IPS-NIHi11 (cell line): ENCODE measurements around the gene PDSS2.
"Not testable (repeated sequence)": the region's sequence is repeated elsewhere in the genome, so short reads cannot be mapped to it uniquely, and the experiment has no call there.

Experiments
- DNase-seq: peaks from one replicate; pipeline ENCODE4 v3.0.0; 2012; ENCODE audit warnings: mixed read lengths, low spot score

PDSS2 gene

DNA sequence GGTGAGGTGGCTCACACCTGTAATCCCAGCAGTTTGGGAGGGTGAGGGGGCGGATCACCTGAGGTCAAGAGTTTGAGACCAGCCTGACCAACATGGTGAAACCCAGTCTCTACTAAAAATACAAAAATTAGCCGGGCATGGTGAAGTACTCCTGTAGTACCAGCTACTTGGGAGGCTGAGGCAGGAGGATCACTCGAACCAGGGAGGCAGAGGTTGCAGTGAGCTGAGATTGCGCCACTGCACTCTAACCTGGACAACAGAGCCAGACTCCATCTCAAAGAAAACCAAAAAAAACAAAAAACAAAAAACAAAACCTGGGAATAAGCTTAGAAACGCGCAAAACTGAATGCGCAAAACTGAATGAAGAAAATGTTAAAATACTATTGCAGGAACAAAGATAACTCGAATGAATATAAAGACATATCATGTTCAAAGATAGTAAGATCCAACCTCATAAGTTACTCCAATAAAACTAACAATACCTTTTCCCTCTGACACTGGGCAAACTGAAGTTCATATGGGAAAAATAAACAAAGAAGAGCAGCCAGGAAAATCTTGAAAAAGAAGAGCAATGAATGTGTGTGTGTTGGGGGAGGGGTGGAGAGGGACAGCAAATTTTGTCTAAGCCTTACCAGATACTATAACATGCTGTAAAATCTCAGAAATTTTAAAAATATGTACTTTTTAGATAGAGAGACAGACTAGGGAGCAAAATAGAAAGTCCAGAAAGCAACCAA, 243.0 kb downstream of the PDSS2 start:
- no peak for DNase-seq

DNA sequence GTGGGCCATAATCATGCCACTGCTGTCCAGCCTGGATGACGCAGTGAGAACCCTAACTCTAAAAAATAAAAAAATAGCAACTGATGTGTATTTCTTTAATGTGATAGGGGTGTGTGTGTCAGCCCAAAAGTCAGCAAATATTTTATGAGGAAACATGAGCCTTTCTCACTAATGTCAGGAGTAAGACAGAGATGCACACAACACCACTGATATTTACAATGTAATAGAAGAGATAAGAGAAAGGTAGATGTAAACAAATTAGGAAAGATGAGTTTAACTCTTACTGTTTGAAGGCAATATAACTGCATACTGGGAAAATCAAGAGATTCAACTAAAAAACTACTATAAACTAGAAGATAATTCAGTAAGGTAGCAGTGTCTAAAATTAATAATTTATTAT, 244.0 kb downstream of the PDSS2 start:
- no peak for DNase-seq

GRCh38 chr6:107214655-107215054, 244.7 kb downstream of the PDSS2 start:
- no peak for DNase-seq

DNA sequence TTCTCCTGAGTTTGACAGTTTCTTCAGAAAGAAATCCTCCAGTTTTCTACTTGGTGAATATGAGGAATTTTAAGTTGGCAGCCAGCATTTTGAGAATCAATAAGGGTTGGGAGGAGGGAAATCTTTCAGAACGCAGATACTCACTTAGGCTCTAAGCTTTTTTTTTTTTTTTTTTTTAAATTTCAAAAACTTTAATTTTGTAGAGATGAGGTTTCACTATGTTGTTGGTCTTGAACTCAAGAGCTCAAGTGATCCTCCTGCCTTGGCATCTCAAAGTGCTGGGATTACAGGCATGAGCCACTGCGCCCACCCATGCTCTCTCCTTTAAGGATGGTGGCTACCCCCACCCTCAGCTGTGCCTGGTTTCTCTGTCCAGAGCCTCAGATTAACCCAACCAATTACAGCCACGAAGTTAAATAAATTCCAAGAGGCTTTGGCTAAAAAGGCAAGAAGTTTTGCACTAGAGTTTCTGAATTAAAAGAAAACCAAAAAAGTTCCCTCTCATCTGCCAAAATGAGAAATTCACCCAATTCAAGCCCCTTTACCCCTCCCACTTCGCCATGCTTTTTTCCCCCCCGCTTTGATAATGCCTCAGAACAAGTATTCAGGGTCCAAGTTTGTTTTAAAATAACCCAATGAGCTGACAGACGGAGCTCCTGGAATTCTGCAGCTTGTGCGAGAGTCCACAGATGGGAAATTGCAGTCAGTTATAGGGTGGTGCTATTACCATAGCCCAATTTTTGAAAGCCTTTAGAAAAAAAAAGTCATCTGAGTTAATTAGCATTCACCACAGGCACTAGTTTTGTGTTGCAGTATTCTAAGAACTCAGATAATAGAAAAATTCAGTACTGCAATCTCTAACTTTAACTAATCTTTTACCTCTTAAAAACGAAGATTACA, 249.7 kb downstream of the PDSS2 start:
- no peak for DNase-seq

DNA sequence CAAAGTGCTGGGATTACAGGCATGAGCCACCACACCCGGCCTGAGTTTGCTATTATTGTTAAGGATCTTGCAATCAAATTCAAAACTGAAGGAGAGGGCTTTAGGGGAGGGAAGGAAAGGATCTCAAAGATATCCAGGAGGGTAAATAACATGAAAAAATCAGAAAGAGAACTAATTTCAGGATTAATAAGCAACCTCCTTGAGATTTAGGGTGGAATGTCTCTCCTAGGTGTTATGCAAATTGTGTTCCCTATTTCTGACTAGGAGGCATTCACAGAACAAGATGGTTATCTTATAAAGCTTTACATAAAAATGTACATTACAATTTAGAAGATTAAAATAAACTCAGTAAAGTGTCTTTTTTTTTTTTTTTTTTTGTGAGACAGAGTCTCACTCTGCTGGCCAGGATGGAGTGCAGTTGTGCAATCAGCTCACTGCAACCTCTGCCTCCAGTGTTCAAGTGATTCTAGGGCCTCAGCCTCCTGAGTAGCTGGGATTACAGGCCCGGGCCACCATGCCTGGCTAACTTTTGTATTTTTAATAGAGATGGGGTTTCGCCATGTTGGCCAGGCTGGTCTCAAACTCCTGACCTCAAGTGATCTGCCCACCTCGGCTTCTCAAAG, 252.0 kb downstream of the PDSS2 start:
- DNase-seq = no peak

DNA sequence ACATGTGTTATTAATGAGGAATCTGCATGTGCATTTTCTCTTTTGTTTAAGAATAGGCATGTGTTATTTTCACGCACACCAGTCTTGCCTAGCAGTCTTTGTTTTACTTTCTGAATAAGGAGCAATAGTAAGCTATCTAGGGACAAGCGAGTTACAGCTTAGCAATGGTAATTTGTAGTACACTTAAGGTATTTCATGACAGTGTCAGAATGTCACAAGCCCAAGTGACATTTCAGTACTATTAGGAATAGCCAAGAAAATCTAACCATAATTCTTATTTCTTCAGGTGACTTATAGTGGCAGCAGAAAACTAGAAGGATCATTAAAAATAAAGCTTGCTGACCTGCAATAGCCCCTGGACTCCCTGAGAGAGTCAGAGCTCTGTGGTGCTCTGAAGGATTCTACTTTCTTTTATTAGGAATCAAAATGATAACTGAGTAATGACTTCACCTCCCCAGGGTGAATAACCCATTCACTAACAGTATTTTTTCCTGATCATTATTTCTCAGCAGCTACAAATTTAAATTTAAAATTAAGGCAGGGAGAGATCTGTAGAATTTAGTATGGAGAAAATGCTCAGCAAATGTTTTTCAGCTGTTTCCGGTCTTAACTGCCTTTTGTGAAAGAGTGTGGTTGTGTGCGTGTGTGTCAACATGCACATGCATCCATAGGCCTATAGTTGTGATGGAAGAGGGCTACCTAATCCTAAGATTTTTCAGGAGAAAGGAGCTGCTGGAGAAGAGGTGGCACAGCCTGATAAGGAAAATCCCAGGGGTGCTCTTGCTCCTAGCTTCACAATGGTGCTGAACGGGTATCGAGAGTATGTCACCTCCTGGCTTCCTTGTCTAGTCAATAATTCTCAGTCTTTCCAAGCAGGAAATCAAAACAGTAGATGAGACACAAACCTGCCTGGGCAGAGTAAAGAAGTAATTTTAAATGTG, 254.0 kb downstream of the PDSS2 start:
- DNase-seq = no peak

DNA sequence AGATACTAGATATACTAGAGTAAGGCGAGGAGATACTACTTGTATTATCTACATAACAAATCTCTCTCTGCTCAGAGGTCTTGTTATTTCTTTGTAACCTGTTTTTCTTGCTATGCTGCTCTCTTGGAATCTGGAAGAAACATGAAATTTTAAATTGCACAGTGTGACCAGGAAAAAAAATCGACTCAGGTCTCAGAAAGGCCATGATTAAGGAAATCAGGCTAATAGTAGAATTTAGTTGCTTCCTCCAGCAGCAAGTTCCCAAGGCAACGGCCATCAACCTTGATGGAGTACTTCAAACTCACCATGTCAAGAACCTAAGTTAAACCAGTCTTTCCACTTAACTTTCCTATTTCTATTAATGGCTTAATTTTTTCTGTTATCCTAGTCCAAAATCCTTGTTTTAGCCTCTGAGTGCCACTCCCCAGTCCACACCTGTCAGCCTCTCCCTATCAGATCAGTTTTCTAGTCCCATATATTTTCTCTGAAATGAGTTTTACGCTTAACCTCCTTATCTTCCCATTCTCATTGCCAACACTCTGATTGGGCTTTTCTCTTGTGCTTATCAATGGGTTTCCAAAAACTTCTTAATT, 256.4 kb downstream of the PDSS2 start:
- no peak for DNase-seq

DNA sequence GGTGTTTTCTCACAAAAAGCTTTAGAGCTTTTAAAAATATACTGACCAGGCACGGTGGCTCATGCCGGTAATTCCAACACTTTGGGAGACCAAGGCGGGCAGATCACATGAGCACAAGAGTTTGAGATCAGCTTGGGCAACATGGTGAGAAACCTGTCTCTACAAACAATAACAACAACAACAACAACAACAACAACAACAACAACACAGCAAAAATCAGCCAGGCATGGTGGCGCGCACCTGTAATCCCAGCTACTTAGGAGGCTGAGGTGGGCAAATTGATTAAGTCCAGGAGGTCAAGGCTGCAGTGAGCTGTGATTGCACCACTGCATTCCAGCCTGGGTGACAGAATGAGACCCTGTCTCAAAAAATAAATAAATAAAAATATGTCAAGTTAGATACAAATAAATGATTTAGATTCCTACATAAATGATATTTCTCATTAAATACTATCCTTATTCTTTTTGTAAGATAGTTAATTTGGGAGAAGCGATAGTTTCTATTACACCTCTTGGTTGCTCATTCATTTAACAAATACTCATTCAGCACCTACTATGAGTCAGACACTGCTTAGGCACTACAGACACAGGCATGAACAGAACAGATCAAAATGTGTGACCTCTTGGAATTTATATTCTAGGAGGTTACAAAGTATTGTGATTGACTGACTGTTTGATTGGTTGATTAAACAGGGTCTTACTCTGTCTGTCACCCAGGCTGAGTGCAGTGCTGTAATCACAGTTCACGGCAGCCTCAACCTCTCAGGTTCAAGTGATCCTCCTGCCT, 260.5 kb downstream of the PDSS2 start:
- no peak for DNase-seq

DNA sequence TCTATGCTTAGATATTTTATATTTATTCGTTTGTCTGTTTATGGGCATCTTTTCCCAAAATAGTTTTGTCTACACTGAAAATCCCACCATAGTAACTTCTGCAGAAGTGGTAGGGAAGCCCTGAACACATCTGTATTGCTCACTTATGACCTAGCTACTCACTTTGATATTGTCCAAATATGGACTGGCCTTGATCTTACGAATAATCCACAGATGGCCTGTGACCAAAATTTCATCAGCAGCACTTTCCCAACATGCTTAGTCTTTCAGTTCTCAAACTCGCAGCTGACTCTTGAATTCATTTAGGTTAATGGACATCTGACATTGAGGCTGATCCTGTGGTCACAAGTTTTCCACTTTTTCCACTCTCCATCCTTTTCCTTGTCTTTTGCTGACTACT, 263.2 kb downstream of the PDSS2 start:
- no peak for DNase-seq

- DNase-seq = not testable (repeated sequence)
Observed at GRCh38 chr6:107194723-107195122, 264.6 kb downstream of the PDSS2 start.

GRCh38 chr6:107192830-107193229, 266.5 kb downstream of the PDSS2 start:
- DNase-seq = no peak

DNA sequence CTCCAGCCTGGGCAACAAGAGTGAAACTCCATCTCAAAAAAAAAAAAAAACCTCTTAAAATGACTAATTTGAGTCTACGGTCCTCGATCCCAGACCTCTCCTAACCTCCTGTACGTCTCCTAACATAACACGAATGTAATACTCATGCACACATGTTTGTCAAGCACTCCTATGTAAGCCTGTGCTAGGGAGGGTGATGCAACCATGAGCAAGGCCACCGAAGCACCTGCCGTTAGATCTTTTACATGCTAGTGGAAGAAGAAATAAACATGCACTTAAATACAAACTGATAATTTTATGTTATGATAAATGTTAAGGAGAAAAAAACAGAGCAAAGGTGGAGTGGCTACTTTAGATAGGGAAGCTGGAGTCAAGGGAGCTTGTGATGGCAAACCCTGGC, 271.7 kb downstream of the PDSS2 start:
- DNase-seq = no peak

- DNase-seq = no peak
Observed at GRCh38 chr6:107186047-107186446, 273.3 kb downstream of the PDSS2 start.

GRCh38 chr6:107185391-107185970, 273.9 kb downstream of the PDSS2 start:
- peak; percentile 35 for DNase-seq

DNA sequence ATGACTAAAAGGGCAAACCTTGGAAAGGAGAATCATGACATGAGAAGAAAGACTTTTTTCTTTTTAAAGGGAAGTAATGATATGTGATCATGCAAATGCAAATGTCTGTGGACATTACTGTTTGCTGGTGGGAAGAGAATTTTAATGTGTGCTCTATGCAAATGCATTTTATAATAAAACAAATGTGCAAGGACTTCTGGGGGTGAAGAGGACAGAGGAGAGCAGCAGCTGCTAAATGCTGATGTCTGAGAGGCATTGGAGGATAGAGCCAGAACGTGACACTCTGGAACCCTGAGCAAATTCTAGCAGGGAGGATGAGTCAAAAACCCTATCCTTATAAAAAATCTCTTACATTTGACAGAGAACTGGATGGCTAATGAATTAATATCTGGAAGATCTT, 274.9 kb downstream of the PDSS2 start:
- DNase-seq = no peak

GRCh38 chr6:107180099-107180498, 279.3 kb downstream of the PDSS2 start:
- DNase-seq = no peak

DNA sequence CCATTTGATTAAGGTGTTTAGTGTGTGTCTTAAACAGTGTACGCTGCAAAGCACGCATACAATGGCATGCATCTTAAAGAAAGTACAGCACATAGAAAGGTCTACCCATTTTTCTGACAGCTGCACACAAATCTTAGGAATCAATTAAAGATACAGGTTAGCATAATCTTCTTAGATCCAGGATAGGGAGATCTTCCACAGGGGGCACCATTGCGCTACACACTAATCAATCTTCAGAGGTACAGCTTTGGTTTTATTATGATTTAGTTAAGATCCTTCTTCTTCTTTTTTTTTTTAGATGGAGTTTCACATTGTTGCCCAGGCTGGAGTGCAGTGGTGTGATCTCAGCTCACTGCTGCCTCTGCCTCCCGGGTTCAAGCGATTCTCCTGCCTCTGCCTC, 280.4 kb downstream of the PDSS2 start:
- no peak for DNase-seq

GRCh38 chr6:107173779-107174178, 285.6 kb downstream of the PDSS2 start:
- DNase-seq = no peak

DNA sequence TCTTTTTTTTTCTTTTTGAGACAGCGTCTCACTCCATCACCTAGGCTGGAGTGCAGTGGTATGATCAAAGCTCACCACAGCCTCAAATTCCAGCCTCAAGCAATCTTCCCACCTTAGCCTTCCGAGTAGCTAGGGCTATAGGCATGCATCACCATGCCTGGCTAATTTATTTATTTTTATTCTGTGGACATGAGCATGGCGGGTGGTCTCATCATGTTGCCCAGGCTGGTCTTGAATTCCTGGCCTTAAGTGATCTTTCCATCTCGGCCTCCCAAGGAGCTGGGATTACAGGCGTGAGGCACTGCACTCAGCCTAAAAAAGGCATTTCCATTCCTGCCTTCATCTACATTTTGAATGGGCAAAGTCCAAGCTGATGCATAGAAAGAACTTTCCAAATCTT, 287.9 kb downstream of the PDSS2 start:
- no peak for DNase-seq

GRCh38 chr6:107164299-107164698, 295.1 kb downstream of the PDSS2 start:
- DNase-seq = not testable (repeated sequence)
